ENCODE measurements around the gene EXD3. TPM values are rescaled to one million over a fixed set of nuclear protein-coding genes. Genes with fewer than 3 reads are reported as not detected.

The EXD3 gene
- total and polyA plus RNA-seq, 9 of the 15 experiments (the other 6 are each of a cell fraction or from before 2014, with no cell fraction given), result 0.29 to 12.5 (median 3.9) TPM

GRCh38 chr9:137277329-137278041 lies 145.5 kb downstream of the EXD3 start, which contains the start of gene TOR4A (continued):
- TF ChIP-seq, protein P1, sequence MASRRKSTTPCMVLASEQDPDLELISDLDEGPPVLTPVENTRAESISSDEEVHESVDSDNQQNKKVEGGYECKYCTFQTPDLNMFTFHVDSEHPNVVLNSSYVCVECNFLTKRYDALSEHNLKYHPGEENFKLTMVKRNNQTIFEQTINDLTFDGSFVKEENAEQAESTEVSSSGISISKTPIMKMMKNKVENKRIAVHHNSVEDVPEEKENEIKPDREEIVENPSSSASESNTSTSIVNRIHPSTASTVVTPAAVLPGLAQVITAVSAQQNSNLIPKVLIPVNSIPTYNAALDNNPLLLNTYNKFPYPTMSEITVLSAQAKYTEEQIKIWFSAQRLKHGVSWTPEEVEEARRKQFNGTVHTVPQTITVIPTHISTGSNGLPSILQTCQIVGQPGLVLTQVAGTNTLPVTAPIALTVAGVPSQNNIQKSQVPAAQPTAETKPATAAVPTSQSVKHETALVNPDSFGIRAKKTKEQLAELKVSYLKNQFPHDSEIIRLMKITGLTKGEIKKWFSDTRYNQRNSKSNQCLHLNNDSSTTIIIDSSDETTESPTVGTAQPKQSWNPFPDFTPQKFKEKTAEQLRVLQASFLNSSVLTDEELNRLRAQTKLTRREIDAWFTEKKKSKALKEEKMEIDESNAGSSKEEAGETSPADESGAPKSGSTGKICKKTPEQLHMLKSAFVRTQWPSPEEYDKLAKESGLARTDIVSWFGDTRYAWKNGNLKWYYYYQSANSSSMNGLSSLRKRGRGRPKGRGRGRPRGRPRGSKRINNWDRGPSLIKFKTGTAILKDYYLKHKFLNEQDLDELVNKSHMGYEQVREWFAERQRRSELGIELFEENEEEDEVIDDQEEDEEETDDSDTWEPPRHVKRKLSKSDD (conservative IDR thresholded peaks at IDR 0.05; ENCODE audit: low read length), result 0 out of 2 replicates have a peak, but pooled peaks have one; percentile 18
- TF ChIP-seq, protein P2, sequence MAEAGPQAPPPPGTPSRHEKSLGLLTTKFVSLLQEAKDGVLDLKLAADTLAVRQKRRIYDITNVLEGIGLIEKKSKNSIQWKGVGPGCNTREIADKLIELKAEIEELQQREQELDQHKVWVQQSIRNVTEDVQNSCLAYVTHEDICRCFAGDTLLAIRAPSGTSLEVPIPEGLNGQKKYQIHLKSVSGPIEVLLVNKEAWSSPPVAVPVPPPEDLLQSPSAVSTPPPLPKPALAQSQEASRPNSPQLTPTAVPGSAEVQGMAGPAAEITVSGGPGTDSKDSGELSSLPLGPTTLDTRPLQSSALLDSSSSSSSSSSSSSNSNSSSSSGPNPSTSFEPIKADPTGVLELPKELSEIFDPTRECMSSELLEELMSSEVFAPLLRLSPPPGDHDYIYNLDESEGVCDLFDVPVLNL (CRISPR knock-in tag; IDR thresholded peaks at IDR 0.05; ENCODE audit: low read depth), result no peak
- TF ChIP-seq LARP7 (IDR thresholded peaks at IDR 0.05), result 0 out of 2 replicates have a peak, but pooled peaks have one; percentile 25
- no peak for TF ChIP-seq OTX1 (CRISPR knock-in tag; IDR thresholded peaks at IDR 0.05)
- TF ChIP-seq, protein P3, sequence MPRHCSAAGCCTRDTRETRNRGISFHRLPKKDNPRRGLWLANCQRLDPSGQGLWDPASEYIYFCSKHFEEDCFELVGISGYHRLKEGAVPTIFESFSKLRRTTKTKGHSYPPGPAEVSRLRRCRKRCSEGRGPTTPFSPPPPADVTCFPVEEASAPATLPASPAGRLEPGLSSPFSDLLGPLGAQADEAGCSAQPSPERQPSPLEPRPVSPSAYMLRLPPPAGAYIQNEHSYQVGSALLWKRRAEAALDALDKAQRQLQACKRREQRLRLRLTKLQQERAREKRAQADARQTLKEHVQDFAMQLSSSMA (CRISPR knock-in tag; IDR thresholded peaks at IDR 0.05), result no peak
- peak; percentile 32; the same call in 1 of the 2 replicates for TF ChIP-seq GATAD2A (IDR thresholded peaks at IDR 0.05)
- 0 out of 2 replicates have a peak, but pooled peaks have one; percentile 26 for TF ChIP-seq SMAD3 (CRISPR knock-in tag; conservative IDR thresholded peaks at IDR 0.05)
- TF ChIP-seq ZKSCAN8 (CRISPR knock-in tag; IDR thresholded peaks at IDR 0.05), result no peak
- no peak for TF ChIP-seq MTA2 (IDR thresholded peaks at IDR 0.05; ENCODE audit: low read depth)
- TF ChIP-seq, protein P4, sequence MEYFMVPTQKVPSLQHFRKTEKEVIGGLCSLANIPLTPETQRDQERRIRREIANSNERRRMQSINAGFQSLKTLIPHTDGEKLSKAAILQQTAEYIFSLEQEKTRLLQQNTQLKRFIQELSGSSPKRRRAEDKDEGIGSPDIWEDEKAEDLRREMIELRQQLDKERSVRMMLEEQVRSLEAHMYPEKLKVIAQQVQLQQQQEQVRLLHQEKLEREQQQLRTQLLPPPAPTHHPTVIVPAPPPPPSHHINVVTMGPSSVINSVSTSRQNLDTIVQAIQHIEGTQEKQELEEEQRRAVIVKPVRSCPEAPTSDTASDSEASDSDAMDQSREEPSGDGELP (CRISPR knock-in tag; IDR thresholded peaks at IDR 0.05; ENCODE audit: borderline replicate concordance), result peak; percentile 90
- TF ChIP-seq DDX20 (tag; IDR thresholded peaks at IDR 0.05; ENCODE audit: low read depth), result no peak
- no peak; the same call in 1 of the 2 replicates for TF ChIP-seq DPF2 (IDR thresholded peaks at IDR 0.05)
- TF ChIP-seq E2F6 (IDR thresholded peaks at IDR 0.05; ENCODE audit: borderline replicate concordance in 1 of 2, extremely low read depth in 1 of 2, insufficient read depth in 1 of 2, insufficient read length in 1 of 2, low read depth in 1 of 2, low read length in 1 of 2, poor library complexity in 1 of 2, severe bottlenecking in 1 of 2), result peak; percentile 57 to 85
- peak; percentile 43; the same call in 1 of the 2 replicates for TF ChIP-seq HCFC1 (IDR thresholded peaks at IDR 0.05; ENCODE audit: low read depth, low read length)
- TF ChIP-seq ZKSCAN3 (CRISPR knock-in tag; IDR thresholded peaks at IDR 0.05), result no peak
- no peak; the same call in 1 of the 2 replicates for TF ChIP-seq NCOR1 (IDR thresholded peaks at IDR 0.05)
- TF ChIP-seq, protein P5, sequence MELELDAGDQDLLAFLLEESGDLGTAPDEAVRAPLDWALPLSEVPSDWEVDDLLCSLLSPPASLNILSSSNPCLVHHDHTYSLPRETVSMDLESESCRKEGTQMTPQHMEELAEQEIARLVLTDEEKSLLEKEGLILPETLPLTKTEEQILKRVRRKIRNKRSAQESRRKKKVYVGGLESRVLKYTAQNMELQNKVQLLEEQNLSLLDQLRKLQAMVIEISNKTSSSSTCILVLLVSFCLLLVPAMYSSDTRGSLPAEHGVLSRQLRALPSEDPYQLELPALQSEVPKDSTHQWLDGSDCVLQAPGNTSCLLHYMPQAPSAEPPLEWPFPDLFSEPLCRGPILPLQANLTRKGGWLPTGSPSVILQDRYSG (tag; conservative IDR thresholded peaks at IDR 0.05; ENCODE audit: low read depth), result no peak
- TF ChIP-seq DMBX1 (CRISPR knock-in tag; IDR thresholded peaks at IDR 0.05; ENCODE audit: borderline replicate concordance), result no peak
